ENCODE measurements around the gene GLI1.

- TF ChIP-seq POLR2AphosphoS5 (IDR thresholded peaks at IDR 0.05; ENCODE audit: low read depth, low read length) (no peak), POLR2A (IDR thresholded peaks at IDR 0.05; ENCODE audit: low read depth, low read length) (no peak)
These were observed at the start of gene GLI1 for GRCh38 chr12:57459750-57460467.

Data from GM12892 (cell line).